ENCODE results near the gene RPS6KA1. TPM values are rescaled to one million over a fixed set of nuclear protein-coding genes. Genes with fewer than 3 reads are reported as not detected.

RPS6KA1 gene
- total and polyA plus RNA-seq, 2 of the 13 experiments (the other 11 are each of a cell fraction or from before 2014, with no cell fraction given), result 19.6 to 24.2 TPM

- no peak for TF ChIP-seq PRDM15 (CRISPR knock-in tag; IDR thresholded peaks at IDR 0.05)
- TF ChIP-seq ZNF776 (CRISPR knock-in tag; IDR thresholded peaks at IDR 0.05), result peak; percentile 86
- TF ChIP-seq ZNF639 (CRISPR knock-in tag; conservative IDR thresholded peaks at IDR 0.05), result no peak; the same call in 1 of the 2 replicates
- TF ChIP-seq ZNF251 (CRISPR knock-in tag; IDR thresholded peaks at IDR 0.05), result no peak
- TF ChIP-seq SOX6 (IDR thresholded peaks at IDR 0.05), result no peak
- no peak; the same call in none of the 2 replicates for TF ChIP-seq SOX6 (CRISPR knock-in tag; IDR thresholded peaks at IDR 0.05)
- TF ChIP-seq SIX4 (CRISPR knock-in tag; IDR thresholded peaks at IDR 0.05), result no peak
- TF ChIP-seq KDM3A (CRISPR knock-in tag; IDR thresholded peaks at IDR 0.05; ENCODE audit: low read depth), result peak; percentile 89; the same call in 1 of the 2 replicates
- no peak for TF ChIP-seq JUND (CRISPR knock-in tag; IDR thresholded peaks at IDR 0.05)
- peak; percentile 95 for TF ChIP-seq ZNF687 (CRISPR knock-in tag; IDR thresholded peaks at IDR 0.05)
- TF ChIP-seq ZSCAN5A (CRISPR knock-in tag; IDR thresholded peaks at IDR 0.05; ENCODE audit: borderline replicate concordance), result no peak
- no peak for TF ChIP-seq ZNF761 (CRISPR knock-in tag; conservative IDR thresholded peaks at IDR 0.05)
- no peak for TF ChIP-seq FOXM1 (CRISPR knock-in tag; IDR thresholded peaks at IDR 0.05)
- no peak for TF ChIP-seq TOE1 (CRISPR knock-in tag; IDR thresholded peaks at IDR 0.05)
- TF ChIP-seq MTERF4 (CRISPR knock-in tag; IDR thresholded peaks at IDR 0.05), result peak; percentile 81
- 0 out of 2 replicates have a peak, but pooled peaks have one; percentile 23 for TF ChIP-seq ZNF205 (CRISPR knock-in tag; IDR thresholded peaks at IDR 0.05)
- no peak for TF ChIP-seq TCF7L2 (IDR thresholded peaks at IDR 0.05; ENCODE audit: low read depth, low read length)
- no peak for TF ChIP-seq ELF4 (CRISPR knock-in tag; IDR thresholded peaks at IDR 0.05; ENCODE audit: borderline replicate concordance)
These were observed 28.9 kb upstream of the RPS6KA1 start (continued) for GRCh38 chr1:26500488-26501175.
